Activated T-helper 9 cell treated with anti-CD3 and anti-CD28 coated beads, Interleukin-2, amount 50 U/mL, for 16 hours (primary cell): ENCODE data around the gene SEPSECS.
A peak's percentile ranks its signal among the peaks of the same experiment; 100 is the strongest.

Experiments used
- DNase-seq: peaks from one replicate; pipeline ENCODE4 v3.0.0-alpha.2; 2020; ENCODE audit warnings: low read depth

SEPSECS gene

GRCh38 chr4:25159837-25160713 is at the start of gene SEPSECS:
Gene SEPSECS (minus strand): TSS chr4:25160449. CDS start chr4:25160369, 80 bp downstream.
- DNase-seq: peak; percentile 85

- DNase-seq: no peak
Observed at GRCh38 chr4:25209702-25210101, 49.5 kb upstream of the SEPSECS start.

- DNase-seq: no peak
Observed at GRCh38 chr4:25207997-25208396, 47.7 kb upstream of the SEPSECS start.

- DNase-seq: no peak
Observed at GRCh38 chr4:25198713-25199112, 38.5 kb upstream of the SEPSECS start.

- no peak for DNase-seq
Observed at GRCh38 chr4:25190407-25190806, 30.2 kb upstream of the SEPSECS start.

GRCh38 chr4:25184056-25184455 is 23.8 kb upstream of the SEPSECS start:
- DNase-seq: no peak

- DNase-seq: no peak
Observed at GRCh38 chr4:25182937-25183336, 22.7 kb upstream of the SEPSECS start.

- no peak for DNase-seq
Observed at GRCh38 chr4:25180524-25181131, 20.4 kb upstream of the SEPSECS start.

GRCh38 chr4:25178838-25179261 is 18.6 kb upstream of the SEPSECS start:
- DNase-seq: no peak

- DNase-seq: no peak
Observed at GRCh38 chr4:25177147-25177546, 16.9 kb upstream of the SEPSECS start.

- DNase-seq: no peak
Observed at GRCh38 chr4:25174674-25175073, 14.4 kb upstream of the SEPSECS start.

GRCh38 chr4:25172961-25173915 is 13.0 kb upstream of the SEPSECS start:
- no peak for DNase-seq

GRCh38 chr4:25171201-25171865 is 11.1 kb upstream of the SEPSECS start:
- no peak for DNase-seq

- DNase-seq: no peak
Observed at GRCh38 chr4:25169446-25169845, 9.2 kb upstream of the SEPSECS start.

GRCh38 chr4:25165916-25166315 is 5.7 kb upstream of the SEPSECS start:
- no peak for DNase-seq

GRCh38 chr4:25163196-25163595 is 2.9 kb upstream of the SEPSECS start:
- DNase-seq: no peak

GRCh38 chr4:25162566-25162965 is 2.3 kb upstream of the SEPSECS start:
- DNase-seq: no peak

- DNase-seq: no peak
Observed at GRCh38 chr4:25161593-25161950, 1.3 kb upstream of the SEPSECS start.

GRCh38 chr4:25160714-25161592 is 704 bp upstream of the SEPSECS start:
- no peak for DNase-seq

- no peak for DNase-seq
Observed at GRCh38 chr4:25158817-25159216, 1.4 kb downstream of the SEPSECS start.

GRCh38 chr4:25157081-25157480 is 3.2 kb downstream of the SEPSECS start:
- no peak for DNase-seq
